Measurements from ENCODE around the gene URAD. TPM values are rescaled to one million over a fixed set of nuclear protein-coding genes. Genes with fewer than 3 reads are reported as not detected.

The URAD gene
- total RNA-seq, 2 experiments from 2014 or later = not detected

- TF ChIP-seq, protein P1, sequence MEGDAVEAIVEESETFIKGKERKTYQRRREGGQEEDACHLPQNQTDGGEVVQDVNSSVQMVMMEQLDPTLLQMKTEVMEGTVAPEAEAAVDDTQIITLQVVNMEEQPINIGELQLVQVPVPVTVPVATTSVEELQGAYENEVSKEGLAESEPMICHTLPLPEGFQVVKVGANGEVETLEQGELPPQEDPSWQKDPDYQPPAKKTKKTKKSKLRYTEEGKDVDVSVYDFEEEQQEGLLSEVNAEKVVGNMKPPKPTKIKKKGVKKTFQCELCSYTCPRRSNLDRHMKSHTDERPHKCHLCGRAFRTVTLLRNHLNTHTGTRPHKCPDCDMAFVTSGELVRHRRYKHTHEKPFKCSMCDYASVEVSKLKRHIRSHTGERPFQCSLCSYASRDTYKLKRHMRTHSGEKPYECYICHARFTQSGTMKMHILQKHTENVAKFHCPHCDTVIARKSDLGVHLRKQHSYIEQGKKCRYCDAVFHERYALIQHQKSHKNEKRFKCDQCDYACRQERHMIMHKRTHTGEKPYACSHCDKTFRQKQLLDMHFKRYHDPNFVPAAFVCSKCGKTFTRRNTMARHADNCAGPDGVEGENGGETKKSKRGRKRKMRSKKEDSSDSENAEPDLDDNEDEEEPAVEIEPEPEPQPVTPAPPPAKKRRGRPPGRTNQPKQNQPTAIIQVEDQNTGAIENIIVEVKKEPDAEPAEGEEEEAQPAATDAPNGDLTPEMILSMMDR (IDR thresholded peaks at IDR 0.05) = no peak
- H3K4me1 ChIP-seq (ENCODE audit: insufficient read depth, low read length) = peaks cover 2% of the 10 kb centered on the region
- intact Hi-C loops (cut with DNase I, micrococcal nuclease) = no loop called here
- Mint-ChIP-seq H3K36me3 (ENCODE audit: low read depth) (no peaks in the 10 kb centered on the region), H3K4me1 (ENCODE audit: low read depth) (peaks cover 8% of the 10 kb centered on the region), H3K27ac (no peak overlapping the region), H3K27me3 (peaks cover 80% of the 10 kb centered on the region), H3K4me3 (no peak overlapping the region), H3K9me3 (no peaks in the 10 kb centered on the region)
- no peak overlapping the region for H3K27ac ChIP-seq (ENCODE audit: low read depth in 1 of 2, low read length in 2 of 2)
- H3K36me3 ChIP-seq (ENCODE audit: insufficient read depth, low read length) = no peaks in the 10 kb centered on the region
- H3K9me3 ChIP-seq (ENCODE audit: control insufficient read depth in 1 of 2, insufficient read depth in 1 of 2, low read length in 2 of 2) = peaks cover 0 to 6% of the 10 kb centered on the region in 2 experiments
- ChIA-PET CTCF (no interaction called here), POLR2A (no interaction called here)
- peaks cover 34 to 49% of the 10 kb centered on the region in 2 experiments for H3K27me3 ChIP-seq (ENCODE audit: control insufficient read depth in 1 of 2, insufficient read depth in 2 of 2, low read length in 2 of 2)
- no peak for ATAC-seq (ENCODE audit: poor library complexity)
- DNase-seq = no peak
- H3K4me3 ChIP-seq (ENCODE audit: low read length) = no peak overlapping the region
Observed at GRCh38 chr13:27982361-27982760, 6.1 kb downstream of the URAD start.

DNA sequence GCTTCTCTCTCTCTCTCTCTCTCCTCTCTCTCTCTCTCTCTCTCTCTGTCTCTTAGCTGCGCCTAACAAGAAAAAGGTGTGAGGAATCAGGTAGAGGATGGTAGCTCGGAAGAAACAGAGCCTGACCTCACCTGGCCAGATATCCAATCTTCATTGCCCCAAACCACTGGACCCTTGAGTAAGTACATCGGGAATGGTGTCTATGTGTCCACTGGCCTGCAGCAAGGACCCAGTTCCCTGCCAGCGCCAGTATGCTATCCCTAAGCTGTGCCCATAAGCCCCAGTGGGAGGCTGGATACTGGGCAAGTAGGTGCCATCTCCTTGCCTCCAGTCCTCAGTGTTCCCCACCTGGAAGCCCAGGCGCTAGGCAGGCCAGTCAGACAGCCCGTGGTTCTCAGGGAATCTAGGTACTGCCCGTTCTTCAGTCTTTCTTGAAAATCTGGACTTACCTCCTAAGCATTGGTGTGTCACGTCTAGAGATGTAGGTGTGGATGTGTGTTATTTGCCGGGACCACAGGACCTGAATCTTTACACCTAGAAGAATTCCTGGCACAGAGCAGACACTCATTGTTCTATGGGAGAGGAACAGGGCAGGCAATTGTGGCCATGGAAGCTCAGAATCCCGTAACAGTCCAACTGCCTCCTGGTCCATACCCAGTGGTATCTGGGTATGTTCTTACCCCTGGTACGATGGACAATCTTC is 7.3 kb downstream of the URAD start:
- Histone ChIP-seq H3K27ac (ENCODE audit: low read depth in 1 of 2, low read length in 2 of 2) (no peak overlapping the region), H3K27me3 (ENCODE audit: control insufficient read depth in 1 of 2, insufficient read depth in 2 of 2, low read length in 2 of 2) (peaks cover 43 to 60% of the 10 kb centered on the region in 2 experiments), H3K4me1 (ENCODE audit: insufficient read depth, low read length) (peaks cover 2% of the 10 kb centered on the region), H3K4me3 (ENCODE audit: low read length) (no peak overlapping the region), H3K9me3 (ENCODE audit: control insufficient read depth in 1 of 2, insufficient read depth in 1 of 2, low read length in 2 of 2) (peaks cover 0 to 9% of the 10 kb centered on the region in 2 experiments), H3K36me3 (ENCODE audit: insufficient read depth, low read length) (no peaks in the 10 kb centered on the region)
- TF ChIP-seq, protein P1 (IDR thresholded peaks at IDR 0.05) = no peak
- H3K4me3 Mint-ChIP-seq = no peak overlapping the region
- no peaks in the 10 kb centered on the region for H3K9me3 Mint-ChIP-seq
- peaks cover 9% of the 10 kb centered on the region for H3K4me1 Mint-ChIP-seq (ENCODE audit: low read depth)
- no peaks in the 10 kb centered on the region for H3K36me3 Mint-ChIP-seq (ENCODE audit: low read depth)
- no peak for DNase-seq
- intact Hi-C loops (cut with DNase I, micrococcal nuclease) = no loop called here
- ChIA-PET POLR2A (no interaction called here), CTCF (no interaction called here)
- H3K27me3 Mint-ChIP-seq = peaks cover 80% of the 10 kb centered on the region
- no peak overlapping the region for H3K27ac Mint-ChIP-seq
- ATAC-seq (ENCODE audit: poor library complexity) = no peak

GRCh38 chr13:27980280-27980998 is 8.1 kb downstream of the URAD start:
- H3K27ac ChIP-seq (ENCODE audit: low read depth in 1 of 2, low read length in 2 of 2) = no peak overlapping the region
- ChIA-PET CTCF (interaction anchor here (1.1 kb wide), 1 partner anchor 621 kb away, joined by 3 read pairs; no protein-coding TSS in a partner anchor), POLR2A (no interaction called here)
- H3K4me1 ChIP-seq (ENCODE audit: insufficient read depth, low read length) = peaks cover 8% of the 10 kb centered on the region
- TF ChIP-seq, protein P1 (IDR thresholded peaks at IDR 0.05) = no peak
- Mint-ChIP-seq H3K27me3 (peaks cover 80% of the 10 kb centered on the region), H3K9me3 (no peaks in the 10 kb centered on the region), H3K36me3 (ENCODE audit: low read depth) (no peaks in the 10 kb centered on the region), H3K4me3 (no peak overlapping the region), H3K27ac (no peak overlapping the region), H3K4me1 (ENCODE audit: low read depth) (peaks cover 13% of the 10 kb centered on the region)
- no peak for ATAC-seq (ENCODE audit: poor library complexity)
- peaks cover 50 to 67% of the 10 kb centered on the region in 2 experiments for H3K27me3 ChIP-seq (ENCODE audit: control insufficient read depth in 1 of 2, insufficient read depth in 2 of 2, low read length in 2 of 2)
- H3K36me3 ChIP-seq (ENCODE audit: insufficient read depth, low read length) = no peaks in the 10 kb centered on the region
- intact Hi-C loops (cut with DNase I, micrococcal nuclease) = no loop called here
- H3K4me3 ChIP-seq (ENCODE audit: low read length) = no peak overlapping the region
- peaks cover 0 to 14% of the 10 kb centered on the region in 2 experiments for H3K9me3 ChIP-seq (ENCODE audit: control insufficient read depth in 1 of 2, insufficient read depth in 1 of 2, low read length in 2 of 2)
- no peak for DNase-seq
